GM12891 (cell line): ENCODE measurements around the gene TMED6.

Experiments used
- DNase-seq: peaks from one replicate; pipeline ENCODE4 v3.0.0; 2011; ENCODE audit warnings: low spot score; ENCODE audit not compliant: insufficient read length
- FAIRE-seq: peaks from 2 replicates; lab custom pipeline; 2011; peaks lifted over from hg19 to GRCh38; lab: Jason Lieb, UNC
- PAX5 ChIP-seq: IDR thresholded peaks from 2 replicates; pipeline ENCODE4 v1.6.1; 2011; ENCODE audit warnings: low read length, moderate library complexity, mild to moderate bottlenecking; ENCODE audit not compliant: insufficient read depth, severe bottlenecking
- POLR2A ChIP-seq: IDR thresholded peaks from 2 replicates; pipeline ENCODE4 v1.6.1; 2011; ENCODE audit warnings: low read depth, low read length, control low read depth
- POLR2AphosphoS5 ChIP-seq: IDR thresholded peaks from 2 replicates; pipeline ENCODE4 v1.6.1; 2011; ENCODE audit warnings: low read depth, low read length, control low read depth
- POU2F2 ChIP-seq: IDR thresholded peaks from 2 replicates; pipeline ENCODE4 v1.6.1; 2011; ENCODE audit warnings: low read depth, mild to moderate bottlenecking, control low read depth, low read length, moderate library complexity
- SPI1 ChIP-seq: IDR thresholded peaks from 2 replicates; pipeline ENCODE4 v1.6.1; 2011; ENCODE audit warnings: low read depth, low read length, control low read depth
- TAF1 ChIP-seq: IDR thresholded peaks from 2 replicates; pipeline ENCODE4 v1.6.1; 2011; ENCODE audit warnings: low read depth, low read length, control low read depth

TMED6 gene

GRCh38 chr16:69382421-69382820 lies 30.8 kb upstream of the TMED6 start:
- DNase-seq (no peak), FAIRE-seq (no peak)
- no peak for TF ChIP-seq SPI1
- TF ChIP-seq POU2F2 = no peak
- no peak for TF ChIP-seq PAX5
- TF ChIP-seq POLR2AphosphoS5 = no peak
- no peak for TF ChIP-seq TAF1

GRCh38 chr16:69381231-69381630 lies 29.6 kb upstream of the TMED6 start:
- TF ChIP-seq POLR2A (no peak), TAF1 (no peak), POLR2AphosphoS5 (no peak), POU2F2 (no peak), SPI1 (no peak), PAX5 (no peak)
- FAIRE-seq (no peak), DNase-seq (no peak)

- FAIRE-seq = no peak
- no peak for DNase-seq
Observed at GRCh38 chr16:69378760-69379159, 27.2 kb upstream of the TMED6 start.

GRCh38 chr16:69378036-69378435 lies 26.4 kb upstream of the TMED6 start:
- DNase-seq = no peak
- TF ChIP-seq POLR2AphosphoS5 (0 out of 2 replicates have a peak, but pooled peaks have one; percentile 29), TAF1 (no peak)
- no peak for FAIRE-seq

More at GRCh38 chr16:69378760-69379159, 27.2 kb upstream of the TMED6 start:
- no peak for TF ChIP-seq POLR2A
- no peak for TF ChIP-seq POLR2AphosphoS5
- TF ChIP-seq TAF1 = no peak
- TF ChIP-seq PAX5 = no peak
- no peak for TF ChIP-seq POU2F2
- TF ChIP-seq SPI1 = no peak

GRCh38 chr16:69376393-69377059 lies 24.9 kb upstream of the TMED6 start:
- DNase-seq = no peak
- no peak for FAIRE-seq
- TF ChIP-seq PAX5 = no peak
- no peak for TF ChIP-seq TAF1
- TF ChIP-seq POLR2A = no peak
- TF ChIP-seq POLR2AphosphoS5 = no peak
- no peak for TF ChIP-seq POU2F2
- TF ChIP-seq SPI1 = no peak

GRCh38 chr16:69373019-69373418 lies 21.4 kb upstream of the TMED6 start:
- FAIRE-seq (no peak), DNase-seq (no peak)
- TF ChIP-seq POLR2AphosphoS5 = no peak
- TF ChIP-seq PAX5 = no peak

- FAIRE-seq = no peak
- DNase-seq = no peak
Observed at GRCh38 chr16:69371564-69371963, 20.0 kb upstream of the TMED6 start.

GRCh38 chr16:69368866-69369265 lies 17.3 kb upstream of the TMED6 start:
- FAIRE-seq (no peak), DNase-seq (no peak)
- no peak for TF ChIP-seq TAF1
- TF ChIP-seq POU2F2 = no peak
- no peak for TF ChIP-seq PAX5
- TF ChIP-seq POLR2AphosphoS5 = no peak
- TF ChIP-seq POLR2A = no peak
- TF ChIP-seq SPI1 = no peak

More at GRCh38 chr16:69371564-69371963, 20.0 kb upstream of the TMED6 start:
- TF ChIP-seq POU2F2 = no peak
- no peak for TF ChIP-seq POLR2AphosphoS5
- no peak for TF ChIP-seq SPI1
- no peak for TF ChIP-seq POLR2A

- DNase-seq (no peak), FAIRE-seq (no peak)
- no peak for TF ChIP-seq TAF1
- no peak for TF ChIP-seq POU2F2
- TF ChIP-seq POLR2AphosphoS5 = no peak
- no peak for TF ChIP-seq PAX5
- TF ChIP-seq POLR2A = no peak
- no peak for TF ChIP-seq SPI1
Observed at GRCh38 chr16:69367980-69368379, 16.4 kb upstream of the TMED6 start.

- FAIRE-seq = no peak
- no peak for DNase-seq
- TF ChIP-seq POU2F2 = no peak
- TF ChIP-seq POLR2A = no peak
- TF ChIP-seq TAF1 = no peak
- TF ChIP-seq SPI1 = no peak
- TF ChIP-seq POLR2AphosphoS5 = no peak
- TF ChIP-seq PAX5 = no peak
Observed at GRCh38 chr16:69366431-69366830, 14.8 kb upstream of the TMED6 start.
